Aorta (tissue), 5 donors: Measurements from ENCODE around the gene VPS35L. TPM values are rescaled to one million over a fixed set of nuclear protein-coding genes. Genes with fewer than 3 reads are reported as not detected.
"Not testable (repeated sequence)": the region's sequence is repeated elsewhere in the genome, so short reads cannot be mapped to it uniquely, and the experiment has no call there.

ENCODE experiments used
- ATAC-seq: fragments of 200-7000 bp; cut with Tn5 transposase; one replicate; pipeline ENCODE4 v1.9.1; 2022; ENCODE audit warnings: moderate library complexity; ENCODE audit not compliant: low FRiP score
- DNase-seq, 2 donors: peaks; one replicate each; pipeline ENCODE4 v3.0.0-alpha.2; 2020
- H3K27ac ChIP-seq, 2 donors: one replicate each; pipeline ENCODE4 v1.5.1; 2013; ENCODE audit warnings: low read length in 2 of 2, mild to moderate bottlenecking in 2 of 2, moderate library complexity in 2 of 2, control low read depth in 1 of 2, inconsistent platforms in 1 of 2, low read depth in 1 of 2
- H3K27me3 ChIP-seq, 2 donors: one replicate each; pipeline ENCODE4 v1.6.1; 2013; ENCODE audit warnings: control low read depth in 1 of 2, low read length in 1 of 2, mild to moderate bottlenecking in 1 of 2, moderate library complexity in 1 of 2; ENCODE audit not compliant: insufficient read depth in 2 of 2, control insufficient read depth in 1 of 2
- H3K36me3 ChIP-seq, 2 donors: one replicate each; pipeline ENCODE4 v1.6.1; 2013; ENCODE audit warnings: control low read depth in 1 of 2, low read length in 1 of 2, mild to moderate bottlenecking in 1 of 2; ENCODE audit not compliant: insufficient read depth in 2 of 2, control insufficient read depth in 1 of 2
- H3K4me1 ChIP-seq, 2 donors: one replicate each; pipeline ENCODE4 v1.6.1; 2013; ENCODE audit warnings: low read length in 2 of 2, control low read depth in 1 of 2, mild to moderate bottlenecking in 1 of 2, moderate library complexity in 1 of 2; ENCODE audit not compliant: insufficient read depth in 2 of 2, control insufficient read depth in 1 of 2
- H3K4me3 ChIP-seq, 2 donors: one replicate each; pipeline ENCODE4 v1.5.1; 2013; ENCODE audit warnings: low read length in 2 of 2, control low read depth in 1 of 2, mild to moderate bottlenecking in 1 of 2
- H3K9me3 ChIP-seq: one replicate; pipeline ENCODE4 v1.6.1; 2013; ENCODE audit warnings: mild to moderate bottlenecking, low read length; ENCODE audit not compliant: control insufficient read depth
- WGBS, 2 donors: extraction: QIAGEN DNeasy Blood & Tissue Kit; methylation state at CpG; one replicate each; pipeline ENCODE4 v1.1.7; 2013; 5-methylcytosine and 5-hydroxymethylcytosine counted together
- intact Hi-C, 2 donors: fragments of 100-400 bp; cut with DNase I; formaldehyde crosslinking; loops; one replicate each; pipeline versions ENCODE4 v1.14.2 to v1.15.0; 2022
- polyA plus RNA-seq, 2 donors: library from polyadenylated mRNA; stranded (reverse); fragments of 200-250 nt; gene quantifications; one replicate each; pipeline ENCODE4 v1.2.3, GENCODE V29; 2013
- total RNA-seq, 2 donors: library from RNA; stranded (reverse); fragmentation: NEBNext Ultra II Directional; extraction: Animal tissue kit (Norgen Biotek cat#: 25700); gene quantifications; one replicate each; pipeline ENCODE4 v1.2.1, GENCODE V29; 2021
- donor health status: healthy with polysubstance abuse.
- donor health status: Bipolar disorder and iron deficiency.
- donor health status: DM: no; HTN: no; CAD: no.
- donor health status: DM: no; HTN: no; CAD: no.
- donor health status: DM: yes; HTN: yes; CAD: no.

Gene VPS35L
- total and polyA plus RNA-seq, 4 donors = 31.4 to 66.8 (median 40.8) TPM

GRCh38 chr16:19662351-19662750, 106.8 kb downstream of the VPS35L start:
- intact Hi-C loops = no loop called here
- Histone ChIP-seq H3K27me3 (no peaks in the 10 kb centered on the region), H3K4me1 (no peaks in the 10 kb centered on the region), H3K27ac (no peak overlapping the region), H3K9me3 (no peaks in the 10 kb centered on the region), H3K4me3 (no peak overlapping the region), H3K36me3 (peaks cover 0 to 5% of the 10 kb centered on the region in 2 donors)
- DNase-seq (no peak), ATAC-seq (no peak)
- 90 to 94% methylated on average over 7 of the region's 7 CpGs for WGBS, 2 donors

- intact Hi-C loops = no loop called here
- H3K9me3 ChIP-seq = no peaks in the 10 kb centered on the region
- H3K4me1 ChIP-seq = no peaks in the 10 kb centered on the region
- H3K36me3 ChIP-seq = peaks cover 0 to 3% of the 10 kb centered on the region in 2 donors
- no peak overlapping the region for H3K27ac ChIP-seq
- H3K4me3 ChIP-seq = no peak overlapping the region
- no peak for DNase-seq
- no peaks in the 10 kb centered on the region for H3K27me3 ChIP-seq
- 93 to 95% methylated on average over 6 of the region's 6 CpGs for WGBS, 2 donors
- ATAC-seq = no peak
Observed at GRCh38 chr16:19664166-19664565, 108.7 kb downstream of the VPS35L start.

GRCh38 chr16:19665313-19665712, 109.8 kb downstream of the VPS35L start:
- H3K9me3 ChIP-seq, intact Hi-C loops, H3K4me1 ChIP-seq, ATAC-seq, DNase-seq, H3K36me3 ChIP-seq, H3K27ac ChIP-seq, H3K27me3 ChIP-seq, H3K4me3 ChIP-seq: not testable (repeated sequence)
- WGBS, 2 donors = 95 to 98% methylated on average over 3 of the region's 3 CpGs

GRCh38 chr16:19666477-19666876, 111.0 kb downstream of the VPS35L start:
- Histone ChIP-seq H3K9me3 (no peaks in the 10 kb centered on the region), H3K27ac (no peak overlapping the region), H3K4me3 (no peak overlapping the region), H3K36me3 (peaks cover 0 to 4% of the 10 kb centered on the region in 2 donors), H3K27me3 (no peaks in the 10 kb centered on the region), H3K4me1 (no peaks in the 10 kb centered on the region)
- intact Hi-C loops = no loop called here
- DNase-seq (no peak), ATAC-seq (no peak)
- WGBS, 2 donors = 33 to 36% methylated on average over 3 of the region's 3 CpGs

- WGBS, 2 donors = 93 to 95% methylated on average over 4 of the region's 4 CpGs
- ATAC-seq = no peak
- peaks cover 0 to 9% of the 10 kb centered on the region in 2 donors for H3K36me3 ChIP-seq
- intact Hi-C loops = no loop called here
- no peak overlapping the region for H3K27ac ChIP-seq
- DNase-seq = no peak
- no peak overlapping the region for H3K4me3 ChIP-seq
- H3K4me1 ChIP-seq = no peaks in the 10 kb centered on the region
- H3K27me3 ChIP-seq = no peaks in the 10 kb centered on the region
- no peaks in the 10 kb centered on the region for H3K9me3 ChIP-seq
Observed at GRCh38 chr16:19672378-19672777, 116.9 kb downstream of the VPS35L start.

- 95% methylated on average over 5 of the region's 5 CpGs for WGBS, 2 donors
Observed at GRCh38 chr16:19674485-19674884, 119.0 kb downstream of the VPS35L start.

GRCh38 chr16:19677402-19677801, 121.9 kb downstream of the VPS35L start:
- intact Hi-C loops = no loop called here
- 77 to 88% methylated on average over 7 of the region's 7 CpGs for WGBS, 2 donors
- Histone ChIP-seq H3K4me3 (no peak overlapping the region), H3K27me3 (no peaks in the 10 kb centered on the region), H3K9me3 (no peaks in the 10 kb centered on the region), H3K27ac (no peak overlapping the region), H3K36me3 (peaks cover 0 to 6% of the 10 kb centered on the region in 2 donors), H3K4me1 (no peaks in the 10 kb centered on the region)
- no peak for DNase-seq
- ATAC-seq = no peak

More at GRCh38 chr16:19674485-19674884, 119.0 kb downstream of the VPS35L start:
- no peaks in the 10 kb centered on the region for H3K4me1 ChIP-seq
- intact Hi-C loops = no loop called here
- no peak overlapping the region for H3K4me3 ChIP-seq
- no peaks in the 10 kb centered on the region for H3K27me3 ChIP-seq
- ATAC-seq (no peak), DNase-seq (no peak)
- H3K36me3 ChIP-seq = peaks cover 0 to 9% of the 10 kb centered on the region in 2 donors
- no peak overlapping the region for H3K27ac ChIP-seq
- no peaks in the 10 kb centered on the region for H3K9me3 ChIP-seq

GRCh38 chr16:19678804-19679203, 123.3 kb downstream of the VPS35L start:
- WGBS, 2 donors = 84 to 85% methylated on average over 7 of the region's 7 CpGs
- Histone ChIP-seq H3K36me3 (peaks cover 0 to 6% of the 10 kb centered on the region in 2 donors), H3K27ac (no peak overlapping the region), H3K4me1 (no peaks in the 10 kb centered on the region), H3K4me3 (no peak overlapping the region), H3K9me3 (no peaks in the 10 kb centered on the region), H3K27me3 (no peaks in the 10 kb centered on the region)
- no peak for DNase-seq
- intact Hi-C loops = no loop called here
- no peak for ATAC-seq

GRCh38 chr16:19679281-19679680, 123.8 kb downstream of the VPS35L start:
- H3K9me3 ChIP-seq, ATAC-seq, H3K4me3 ChIP-seq, H3K4me1 ChIP-seq, H3K27ac ChIP-seq, intact Hi-C loops, DNase-seq, H3K36me3 ChIP-seq, H3K27me3 ChIP-seq: not testable (repeated sequence)
- 90 to 92% methylated on average over 6 of the region's 6 CpGs for WGBS, 2 donors
